Gastrocnemius medialis (tissue), 4 donors: ENCODE data around the gene ADCY1.

Experiments
- POLR2A ChIP-seq, 2 donors: fragments of 450-650 bp; IDR thresholded peaks; one replicate each; pipeline ENCODE4 v1.6.1; 2017; ENCODE audit warnings: antibody characterized with exemption in 2 of 2, mild to moderate bottlenecking in 2 of 2, moderate library complexity in 2 of 2
- TF ChIP-seq, protein P1 (sequence below), 5 experiments: fragments of 450-650 bp in 3 of 5; fragments of 200-600 bp in 2 of 5; sonication (generic) in 2 of 5; IDR thresholded peaks in 4 of 5; conservative IDR thresholded peaks in 1 of 5; 1 replicate in 4 of 5; 2 replicates in 1 of 5; pipeline ENCODE4 v1.5.1; 2016 to 2019; ENCODE audit warnings: antibody characterized with exemption in 5 of 5, mild to moderate bottlenecking in 3 of 5, moderate library complexity in 3 of 5

DNA sequence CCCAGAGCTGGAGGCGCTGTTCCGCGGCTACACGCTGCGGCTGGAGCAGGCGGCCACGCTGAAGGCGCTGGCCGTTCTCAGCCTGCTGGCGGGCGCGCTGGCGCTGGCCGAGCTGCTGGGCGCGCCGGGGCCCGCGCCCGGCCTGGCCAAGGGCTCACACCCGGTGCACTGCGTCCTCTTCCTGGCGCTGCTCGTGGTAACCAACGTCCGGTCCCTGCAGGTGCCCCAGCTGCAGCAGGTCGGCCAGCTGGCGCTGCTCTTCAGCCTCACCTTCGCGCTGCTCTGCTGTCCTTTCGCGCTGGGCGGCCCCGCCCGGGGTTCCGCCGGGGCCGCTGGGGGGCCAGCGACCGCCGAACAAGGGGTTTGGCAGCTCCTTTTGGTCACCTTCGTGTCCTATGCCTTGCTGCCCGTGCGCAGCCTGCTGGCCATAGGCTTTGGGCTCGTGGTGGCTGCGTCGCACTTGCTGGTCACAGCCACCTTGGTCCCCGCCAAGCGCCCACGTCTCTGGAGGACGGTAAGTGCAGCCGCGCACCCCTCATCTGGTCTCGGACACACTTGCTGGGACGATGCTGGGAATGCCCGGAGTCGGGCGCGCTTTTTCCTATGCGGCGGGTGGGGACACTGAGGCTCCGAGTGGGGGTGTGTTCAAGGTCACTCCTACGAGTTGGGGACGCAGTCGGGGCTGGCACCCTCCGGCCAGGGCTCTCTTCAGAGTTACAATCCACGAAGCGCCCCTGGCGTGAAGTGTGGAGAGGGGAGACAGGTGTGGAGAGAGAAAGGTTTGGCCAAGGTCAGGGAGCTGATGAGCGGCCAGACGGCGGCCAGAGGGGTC lies 717 bp downstream of the ADCY1 start:
- TF ChIP-seq, protein P1, sequence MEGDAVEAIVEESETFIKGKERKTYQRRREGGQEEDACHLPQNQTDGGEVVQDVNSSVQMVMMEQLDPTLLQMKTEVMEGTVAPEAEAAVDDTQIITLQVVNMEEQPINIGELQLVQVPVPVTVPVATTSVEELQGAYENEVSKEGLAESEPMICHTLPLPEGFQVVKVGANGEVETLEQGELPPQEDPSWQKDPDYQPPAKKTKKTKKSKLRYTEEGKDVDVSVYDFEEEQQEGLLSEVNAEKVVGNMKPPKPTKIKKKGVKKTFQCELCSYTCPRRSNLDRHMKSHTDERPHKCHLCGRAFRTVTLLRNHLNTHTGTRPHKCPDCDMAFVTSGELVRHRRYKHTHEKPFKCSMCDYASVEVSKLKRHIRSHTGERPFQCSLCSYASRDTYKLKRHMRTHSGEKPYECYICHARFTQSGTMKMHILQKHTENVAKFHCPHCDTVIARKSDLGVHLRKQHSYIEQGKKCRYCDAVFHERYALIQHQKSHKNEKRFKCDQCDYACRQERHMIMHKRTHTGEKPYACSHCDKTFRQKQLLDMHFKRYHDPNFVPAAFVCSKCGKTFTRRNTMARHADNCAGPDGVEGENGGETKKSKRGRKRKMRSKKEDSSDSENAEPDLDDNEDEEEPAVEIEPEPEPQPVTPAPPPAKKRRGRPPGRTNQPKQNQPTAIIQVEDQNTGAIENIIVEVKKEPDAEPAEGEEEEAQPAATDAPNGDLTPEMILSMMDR (IDR thresholded peaks at IDR 0.05 in 4 of 5, conservative IDR thresholded peaks at IDR 0.05 in 1 of 5), result no peak
- no peak for TF ChIP-seq POLR2A (IDR thresholded peaks at IDR 0.05)
